Adrenal gland (tissue), 12 donors: Measurements from ENCODE around the gene ITM2C. TPM values are rescaled to one million over a fixed set of nuclear protein-coding genes. Genes with fewer than 3 reads are reported as not detected.
A peak's percentile ranks its signal among the peaks of the same experiment; 100 is the strongest.

Experiments
- DNase-seq, 7 donors: peaks; one replicate each; pipeline ENCODE4 v3.0.0-alpha.2; 2019 to 2020
- H3K27ac ChIP-seq, 5 donors: fragments of 200-600 bp; sonication (generic) in 4 of 5; 1 replicate in 3 of 5; 2 replicates in 2 of 5; pipeline versions ENCODE4 v1.5.1 to v1.8.0; 2016 to 2020; ENCODE audit warnings: mild to moderate bottlenecking in 1 of 5
- H3K27me3 ChIP-seq: fragments of 200-600 bp; 2 replicates; pipeline ENCODE4 v1.8.0; 2021
- H3K36me3 ChIP-seq, 2 donors: fragments of 200-600 bp; replicated peaks in 1 of 2; 1 replicate in 1 of 2; 2 replicates in 1 of 2; pipeline versions ENCODE4 v1.5.1 to v1.8.0; 2018 to 2022
- H3K4me1 ChIP-seq, 2 donors: fragments of 200-600 bp; replicated peaks in 1 of 2; 1 replicate in 1 of 2; 2 replicates in 1 of 2; pipeline versions ENCODE4 v1.5.1 to v1.8.0; 2018 to 2021
- H3K4me3 ChIP-seq, 4 donors: fragments of 200-600 bp; sonication (generic) in 3 of 4; one replicate each; pipeline ENCODE4 v1.5.1; 2016 to 2018
- H3K9me3 ChIP-seq, 3 donors: fragments of 200-600 bp; sonication (generic) in 1 of 3; replicated peaks in 1 of 3; 1 replicate in 2 of 3; 2 replicates in 1 of 3; pipeline versions ENCODE4 v1.5.1 to v1.8.0; 2016 to 2021
- CTCF ChIP-seq, 6 experiments: fragments of 450-650 bp in 4 of 6; fragments of 200-600 bp in 2 of 6; sonication (generic) in 1 of 6; IDR thresholded peaks; 1 replicate in 5 of 6; 2 replicates in 1 of 6; pipeline versions ENCODE4 v1.5.1 to v1.8.0; 2016 to 2021; ENCODE audit warnings: antibody characterized with exemption in 6 of 6, mild to moderate bottlenecking in 2 of 6, moderate library complexity in 1 of 6
- POLR2A ChIP-seq, 2 donors: fragments of 450-650 bp; IDR thresholded peaks; one replicate each; pipeline ENCODE4 v1.6.1; 2017; ENCODE audit warnings: antibody characterized with exemption in 2 of 2, mild to moderate bottlenecking in 2 of 2, moderate library complexity in 1 of 2
- WGBS, 4 donors: extraction: QIAGEN DNeasy Blood & Tissue Kit in 2 of 4; methylation state at CpG; one replicate each; pipeline versions ENCODE4 v1.1.5 to v1.1.7; 2013 to 2017; 5-methylcytosine and 5-hydroxymethylcytosine counted together
- intact Hi-C, 2 donors: fragments of 100-400 bp; cut with DNase I; formaldehyde crosslinking; loops; one replicate each; pipeline versions ENCODE4 v1.14.1 to v1.15.0; 2022 to 2023
- polyA plus RNA-seq, 3 donors: library from polyadenylated mRNA; stranded (reverse); fragments of 200-250 nt in 2 of 3; fragments of 350-450 nt in 1 of 3; fragmentation: Illumina TruSeq in 1 of 3; extraction: RNeasy Lipid Tissue Mini Kit (QIAGEN cat#74804) in 1 of 3; gene quantifications; one replicate each; pipeline ENCODE4 v1.2.3, GENCODE V29; 2013 to 2014
- total RNA-seq, 9 donors: library from RNA; depleted of rRNA in 4 of 9; stranded (reverse); fragments of >200 nt in 4 of 9; fragments of 120-200 nt in 1 of 9; fragmentation: NEBNext Ultra II Directional in 1 of 9; extraction: Animal tissue kit (Norgen Biotek cat#: 25700) in 1 of 9; gene quantifications; one replicate each; pipeline versions ENCODE4 v1.1.0 to v1.2.4, GENCODE V29; 2013 to 2023
- donor health status: healthy with polysubstance abuse.
- donor health status: Bipolar disorder and iron deficiency.
- donor health status: DM: yes; HTN: yes; CAD: no.
- donor health status: DM: no; HTN: no; CAD: no.
- donor health status: DM: no; HTN: no; CAD: no.
- donor health status: DM: yes; HTN: yes; CAD: no.

Gene ITM2C
- total and polyA plus RNA-seq, 12 donors = 16.8 to 131 (median 35.6) TPM

- H3K27me3 ChIP-seq = no peaks in the 10 kb centered on the region
- no peak overlapping the region for H3K4me3 ChIP-seq
- intact Hi-C loops = loop anchor here (5.0 to 10.0 kb wide), 2 partner anchors 81 to 84 kb away; no protein-coding TSS in a partner anchor
- 80 to 89% (median 84%) methylated on average over 19 of the region's 19 CpGs for WGBS, 4 donors
- H3K9me3 ChIP-seq = no peaks in the 10 kb centered on the region
- no peak overlapping the region for H3K27ac ChIP-seq
- no peaks in the 10 kb centered on the region for H3K36me3 ChIP-seq
- no peaks in the 10 kb centered on the region for H3K4me1 ChIP-seq
- DNase-seq = peak in 2 of 7 donors; percentile 7 to 20
- no peak for TF ChIP-seq POLR2A (IDR thresholded peaks at IDR 0.05)
- TF ChIP-seq CTCF (IDR thresholded peaks at IDR 0.05) = no peak
Observed at GRCh38 chr2:230903231-230904150, 38.7 kb downstream of the ITM2C start.

GRCh38 chr2:230904856-230905447 is 40.2 kb downstream of the ITM2C start:
- TF ChIP-seq POLR2A (IDR thresholded peaks at IDR 0.05) (no peak), CTCF (IDR thresholded peaks at IDR 0.05) (no peak)
- H3K4me1 ChIP-seq = no peaks in the 10 kb centered on the region
- intact Hi-C loops = loop anchor here (5.0 to 10.0 kb wide), 2 partner anchors 80 to 82 kb away; no protein-coding TSS in a partner anchor
- no peaks in the 10 kb centered on the region for H3K27me3 ChIP-seq
- peak in 1 of 7 donors; percentile 24 for DNase-seq
- no peak overlapping the region for H3K27ac ChIP-seq
- H3K36me3 ChIP-seq = no peaks in the 10 kb centered on the region
- H3K9me3 ChIP-seq = no peaks in the 10 kb centered on the region
- H3K4me3 ChIP-seq = no peak overlapping the region
- WGBS, 4 donors = 81 to 91% (median 87%) methylated on average over 6 to 15 of the region's 15 CpGs

- Histone ChIP-seq H3K4me3 (no peak overlapping the region), H3K9me3 (no peaks in the 10 kb centered on the region), H3K27ac (no peak overlapping the region), H3K36me3 (no peaks in the 10 kb centered on the region), H3K4me1 (no peaks in the 10 kb centered on the region), H3K27me3 (no peaks in the 10 kb centered on the region)
- no peak for TF ChIP-seq POLR2A (IDR thresholded peaks at IDR 0.05)
- intact Hi-C loops = loop anchor here in 1 of 2 donors (10.0 kb wide), 1 partner anchor 79 kb away; no protein-coding TSS in a partner anchor
- 54 to 63% (median 59%) methylated on average over 15 to 18 of the region's 18 CpGs for WGBS, 4 donors
- DNase-seq = peak in 2 of 7 donors; percentile 33 to 45
Observed at GRCh38 chr2:230905448-230906421, 41.0 kb downstream of the ITM2C start.

GRCh38 chr2:230906471-230907230 is 41.9 kb downstream of the ITM2C start:
- 86 to 95% (median 93%) methylated on average over 11 to 15 of the region's 15 CpGs for WGBS, 4 donors
- H3K36me3 ChIP-seq = no peaks in the 10 kb centered on the region
- DNase-seq = no peak
- no peaks in the 10 kb centered on the region for H3K4me1 ChIP-seq
- H3K9me3 ChIP-seq = no peaks in the 10 kb centered on the region
- TF ChIP-seq POLR2A (IDR thresholded peaks at IDR 0.05) (no peak), CTCF (IDR thresholded peaks at IDR 0.05) (no peak)
- no peaks in the 10 kb centered on the region for H3K27me3 ChIP-seq
- no peak overlapping the region for H3K4me3 ChIP-seq
- no peak overlapping the region for H3K27ac ChIP-seq
- intact Hi-C loops = loop anchor here in 1 of 2 donors (10.0 kb wide), 1 partner anchor 78 kb away; no protein-coding TSS in a partner anchor
